ENCODE data around the gene MGMT.

The MGMT gene

GRCh38 chr10:129690248-129691070, 223.4 kb downstream of the MGMT start:
- no peak for DNase-seq (ENCODE audit: low spot score)

- no peak for DNase-seq (ENCODE audit: low spot score)
Measured at GRCh38 chr10:129692695-129693094, 225.7 kb downstream of the MGMT start.

GRCh38 chr10:129693382-129693781, 226.3 kb downstream of the MGMT start:
- no peak for DNase-seq (ENCODE audit: low spot score)

- no peak for DNase-seq (ENCODE audit: low spot score)
Measured at GRCh38 chr10:129694184-129694583, 227.1 kb downstream of the MGMT start.

GRCh38 chr10:129694691-129695243, 227.7 kb downstream of the MGMT start:
- DNase-seq (ENCODE audit: low spot score), result no peak

GRCh38 chr10:129695671-129696070, 228.6 kb downstream of the MGMT start:
- no peak for DNase-seq (ENCODE audit: low spot score)

GRCh38 chr10:129696636-129697035, 229.6 kb downstream of the MGMT start:
- no peak for DNase-seq (ENCODE audit: low spot score)

GRCh38 chr10:129697463-129698247, 230.6 kb downstream of the MGMT start:
- DNase-seq (ENCODE audit: low spot score), result no peak

GRCh38 chr10:129699722-129700340, 232.8 kb downstream of the MGMT start:
- DNase-seq (ENCODE audit: low spot score), result no peak

GRCh38 chr10:129702605-129703004, 235.6 kb downstream of the MGMT start:
- DNase-seq (ENCODE audit: low spot score), result no peak

GRCh38 chr10:129703287-129704137, 236.5 kb downstream of the MGMT start:
- DNase-seq (ENCODE audit: low spot score), result no peak

GRCh38 chr10:129704225-129704624, 237.2 kb downstream of the MGMT start:
- no peak for DNase-seq (ENCODE audit: low spot score)

GRCh38 chr10:129704786-129705525, 237.9 kb downstream of the MGMT start:
- no peak for DNase-seq (ENCODE audit: low spot score)

GRCh38 chr10:129705676-129706075, 238.6 kb downstream of the MGMT start:
- DNase-seq (ENCODE audit: low spot score), result no peak

- no peak for DNase-seq (ENCODE audit: low spot score)
Measured at GRCh38 chr10:129706081-129706480, 239.0 kb downstream of the MGMT start.

- no peak for DNase-seq (ENCODE audit: low spot score)
Measured at GRCh38 chr10:129706523-129706922, 239.5 kb downstream of the MGMT start.

GRCh38 chr10:129707406-129708388, 240.7 kb downstream of the MGMT start:
- no peak for DNase-seq (ENCODE audit: low spot score)

GRCh38 chr10:129709101-129709500, 242.1 kb downstream of the MGMT start:
- DNase-seq (ENCODE audit: low spot score), result no peak

- DNase-seq (ENCODE audit: low spot score), result no peak
Measured at GRCh38 chr10:129709627-129710509, 242.8 kb downstream of the MGMT start.
